SK-N-SH (cell line): ENCODE measurements around the gene CABP1. TPM values are rescaled to one million over a fixed set of nuclear protein-coding genes. Genes with fewer than 3 reads are reported as not detected.
A peak's percentile ranks its signal among the peaks of the same experiment; 100 is the strongest.

ENCODE experiments used
- CTCF ChIA-PET: fragments of 300-600, 350-600 bp; formaldehyde crosslinking; extraction: SDS; loops from one replicate; lab custom pipeline; 2021; lab: Yijun Ruan, JAX
- POLR2A ChIA-PET: fragments of 350-600 bp; sonication (Branson Sonifier 250); formaldehyde crosslinking; extraction: SDS; loops from one replicate; lab custom pipeline; 2020; ENCODE audit warnings: antibody characterized with exemption, inconsistent platforms; lab: Yijun Ruan, JAX
- DNase-seq: peaks from one replicate; pipeline ENCODE4 v3.0.0; 2012
- H2AFZ ChIP-seq: fragments of 200-600 bp; sonication (generic); 2 replicates; pipeline ENCODE4 v1.8.1; 2016; ENCODE audit warnings: antibody characterized with exemption, mild to moderate bottlenecking, low read depth
- H3F3A ChIP-seq: fragments of 200-600 bp; sonication (generic); replicated peaks from 2 replicates; pipeline ENCODE3; 2016; ENCODE audit warnings: antibody characterized with exemption, mild to moderate bottlenecking; ENCODE audit not compliant: insufficient read depth
- H3K27ac ChIP-seq, 2 experiments: fragments of 200-500 bp in 1 of 2; fragments of 200-600 bp in 1 of 2; sonication (Bioruptor generic) in 1 of 2; sonication (generic), shearing (Covaris generic) in 1 of 2; 2 replicates each; pipeline versions ENCODE4 v1.5.1 to v1.6.1; 2014 to 2016; ENCODE audit warnings: low read depth in 2 of 2, inconsistent platforms in 1 of 2, low read length in 1 of 2, mild to moderate bottlenecking in 1 of 2, mixed read lengths in 1 of 2
- H3K27me3 ChIP-seq: fragments of 200-600 bp; sonication (generic), shearing (Covaris generic); 2 replicates; pipeline ENCODE4 v1.6.1; 2016; ENCODE audit warnings: mixed run types; ENCODE audit not compliant: insufficient read depth
- H3K36me3 ChIP-seq, 2 experiments: fragments of 200-500 bp in 1 of 2; fragments of 200-600 bp in 1 of 2; sonication (Bioruptor generic) in 1 of 2; sonication (generic) in 1 of 2; replicated peaks in 1 of 2; 2 replicates each; pipeline versions ENCODE3 to v1.5.1; 2014 to 2016; ENCODE audit warnings: low read length in 1 of 2, mild to moderate bottlenecking in 1 of 2; ENCODE audit not compliant: insufficient read depth in 2 of 2, control insufficient read depth in 1 of 2
- H3K4me1 ChIP-seq, 2 experiments: fragments of 200-500 bp in 1 of 2; fragments of 200-600 bp in 1 of 2; sonication (Bioruptor generic) in 1 of 2; sonication (generic), shearing (Covaris generic) in 1 of 2; 2 replicates each; pipeline versions ENCODE4 v1.5.1 to v1.6.1; 2014 to 2016; ENCODE audit warnings: low read depth in 1 of 2, low read length in 1 of 2, mixed run types in 1 of 2; ENCODE audit not compliant: insufficient read depth in 2 of 2, control insufficient read depth in 1 of 2
- H3K4me2 ChIP-seq: fragments of 200-600 bp; sonication (generic), shearing (Covaris generic); 2 replicates; pipeline ENCODE4 v1.6.1; 2017; ENCODE audit warnings: mixed run types
- H3K4me3 ChIP-seq, 2 experiments: fragments of 200-500 bp in 1 of 2; fragments of 200-600 bp in 1 of 2; sonication (Bioruptor generic) in 1 of 2; sonication (generic), shearing (Covaris generic) in 1 of 2; 2 replicates each; pipeline versions ENCODE4 v1.5.1 to v1.8.1; 2014 to 2016; ENCODE audit warnings: low read depth in 2 of 2, inconsistent platforms in 1 of 2, low read length in 1 of 2, mild to moderate bottlenecking in 1 of 2, mixed read lengths in 1 of 2, moderate library complexity in 1 of 2
- H3K79me2 ChIP-seq: fragments of 200-600 bp; sonication (generic); 2 replicates; pipeline ENCODE4 v1.8.1; 2017; ENCODE audit warnings: mild to moderate bottlenecking; ENCODE audit not compliant: insufficient read depth
- H3K9ac ChIP-seq: fragments of 200-600 bp; sonication (generic); 2 replicates; pipeline ENCODE4 v1.6.1; 2017; ENCODE audit warnings: mixed run types
- H3K9me2 ChIP-seq: fragments of 200-600 bp; sonication (generic); 2 replicates; pipeline ENCODE4 v1.6.1; 2017; ENCODE audit warnings: mixed run types
- H3K9me3 ChIP-seq: fragments of 200-600 bp; sonication (generic); 2 replicates; pipeline ENCODE4 v1.6.1; 2017; ENCODE audit warnings: mixed run types, mild to moderate bottlenecking, moderate library complexity
- H4K20me1 ChIP-seq: fragments of 200-600 bp; sonication (generic); 2 replicates; pipeline ENCODE4 v1.6.1; 2017; ENCODE audit warnings: mild to moderate bottlenecking, mixed run types; ENCODE audit not compliant: insufficient read depth
- EZH2phosphoT487 ChIP-seq: fragments of 200-600 bp; sonication (generic); IDR thresholded peaks from 2 replicates; pipeline ENCODE4 v1.6.1; 2017; ENCODE audit warnings: low read depth, mixed run types, mild to moderate bottlenecking, antibody characterized with exemption, moderate library complexity, borderline replicate concordance
- FOSL2 ChIP-seq: IDR thresholded peaks from 2 replicates; pipeline ENCODE4 v1.4.0; 2012; ENCODE audit warnings: low read depth, mild to moderate bottlenecking, moderate library complexity, borderline replicate concordance
- FOXJ3 ChIP-seq: sonication (generic); formaldehyde crosslinking; IDR thresholded peaks from 2 replicates; pipeline ENCODE4 v1.5.1; 2020; ENCODE audit warnings: mild to moderate bottlenecking, missing genetic modification reagents
- GATA2 ChIP-seq: sonication (generic); formaldehyde crosslinking; IDR thresholded peaks from 2 replicates; pipeline ENCODE4 v1.5.0; 2020; ENCODE audit warnings: mild to moderate bottlenecking, missing genetic modification reagents
- MXI1 ChIP-seq: IDR thresholded peaks from 2 replicates; pipeline ENCODE4 v1.6.1; 2012; ENCODE audit warnings: mild to moderate bottlenecking, low read depth, low read length, improper control_type of control experiment
- NFIC ChIP-seq: IDR thresholded peaks from 2 replicates; pipeline ENCODE4 v1.4.0; 2012; ENCODE audit warnings: borderline replicate concordance
- NRF1 ChIP-seq: IDR thresholded peaks from 2 replicates; pipeline ENCODE4 v1.6.1; 2012; ENCODE audit warnings: low read depth, mild to moderate bottlenecking, low read length
- RCOR1 ChIP-seq: fragments of 150-350 bp; IDR thresholded peaks from 2 replicates; pipeline ENCODE4 v1.6.1; 2017; ENCODE audit warnings: antibody characterized with exemption, low read length
- RFX5 ChIP-seq: IDR thresholded peaks from 2 replicates; pipeline ENCODE4 v1.6.1; 2012; ENCODE audit warnings: mild to moderate bottlenecking, improper control_type of control experiment, low read length
- SMC3 ChIP-seq: IDR thresholded peaks from 2 replicates; pipeline ENCODE4 v1.6.1; 2012; ENCODE audit warnings: low read depth, low read length, improper control_type of control experiment
- TCF12 ChIP-seq: IDR thresholded peaks from 2 replicates; pipeline ENCODE4 v1.4.0; 2012
- YY1 ChIP-seq: IDR thresholded peaks from 2 replicates; pipeline ENCODE4 v1.4.0; 2012; ENCODE audit warnings: low read depth, mild to moderate bottlenecking
- ZBTB33 ChIP-seq: IDR thresholded peaks from 2 replicates; pipeline ENCODE4 v1.4.0; 2012; ENCODE audit warnings: low read depth, borderline replicate concordance
- WGBS: methylation state at CpG from one replicate; pipeline ENCODE4 v1.1.6; 2017; ENCODE audit warnings: low lambda C conversion rate; 5-methylcytosine and 5-hydroxymethylcytosine counted together
- polyA plus RNA-seq, 3 experiments: library from polyadenylated mRNA; depleted of rRNA; stranded (reverse); fragments of >200 nt; gene quantifications; 2 replicates each; pipeline ENCODE4 v1.2.3, GENCODE V29; 2012
- TF ChIP-seq, protein P1 (sequence below): fragments of 150-350 bp; IDR thresholded peaks from 2 replicates; pipeline ENCODE4 v1.6.1; 2016; ENCODE audit warnings: mild to moderate bottlenecking, low read depth, low read length

The CABP1 gene
- polyA plus RNA-seq, 1 of the 3 experiments (the other 2 are of a cell fraction): 0.08 TPM

DNA sequence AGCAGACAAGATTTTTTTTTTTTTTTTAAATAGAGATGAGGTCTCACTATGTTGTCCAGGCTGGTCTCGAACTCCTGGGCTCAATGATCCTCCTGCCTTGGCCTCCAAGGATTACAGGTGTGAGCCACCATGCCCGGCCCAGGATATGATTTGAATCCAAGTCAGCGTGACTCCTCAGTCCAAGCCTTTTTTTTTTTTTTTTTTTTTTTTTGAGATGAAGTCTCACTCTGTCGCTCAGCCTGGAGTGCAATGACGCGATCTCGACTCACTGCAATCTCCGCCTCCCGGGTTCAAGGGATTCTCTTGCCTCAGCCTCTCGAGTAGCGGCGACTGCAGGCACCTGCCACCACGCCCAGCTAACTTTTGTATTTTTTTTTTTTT is 6.9 kb downstream of the CABP1 start:
- H3K9me3 ChIP-seq: no peaks in the 10 kb centered on the region
- peaks cover 0 to 14% of the 10 kb centered on the region in 2 experiments; a peak in 1 of 4 replicates for H3K4me1 ChIP-seq
- peaks cover 4% of the 10 kb centered on the region for H3F3A ChIP-seq
- POLR2A ChIA-PET: interaction anchor here (0.5 kb wide), 2 partner anchors 329 to 356 kb away, joined by 3 read pairs; no protein-coding TSS in a partner anchor
- H3K27ac ChIP-seq: no peak overlapping the region
- TF ChIP-seq FOSL2 (no peak), RCOR1 (no peak), GATA2 (CRISPR knock-in tag) (no peak)
- TF ChIP-seq, protein P1, sequence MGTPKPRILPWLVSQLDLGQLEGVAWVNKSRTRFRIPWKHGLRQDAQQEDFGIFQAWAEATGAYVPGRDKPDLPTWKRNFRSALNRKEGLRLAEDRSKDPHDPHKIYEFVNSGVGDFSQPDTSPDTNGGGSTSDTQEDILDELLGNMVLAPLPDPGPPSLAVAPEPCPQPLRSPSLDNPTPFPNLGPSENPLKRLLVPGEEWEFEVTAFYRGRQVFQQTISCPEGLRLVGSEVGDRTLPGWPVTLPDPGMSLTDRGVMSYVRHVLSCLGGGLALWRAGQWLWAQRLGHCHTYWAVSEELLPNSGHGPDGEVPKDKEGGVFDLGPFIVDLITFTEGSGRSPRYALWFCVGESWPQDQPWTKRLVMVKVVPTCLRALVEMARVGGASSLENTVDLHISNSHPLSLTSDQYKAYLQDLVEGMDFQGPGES: no peak
- H3K9me2 ChIP-seq: no peaks in the 10 kb centered on the region
- no peak overlapping the region for H3K4me2 ChIP-seq
- no peaks in the 10 kb centered on the region for H4K20me1 ChIP-seq
- no peak for DNase-seq
- no peak overlapping the region for H3K9ac ChIP-seq
- peaks cover 32% of the 10 kb centered on the region for H3K27me3 ChIP-seq
- CTCF ChIA-PET: interaction anchor here (0.8 to 8.0 kb wide), 30 partner anchors 11 to 335 kb away, joined by 3 to 101 read pairs (median 5); partner anchors contain the start of genes ACADS, POP5 and UNC119B
- no peak overlapping the region for H3K4me3 ChIP-seq
- no peaks in the 10 kb centered on the region for H3K79me2 ChIP-seq
- WGBS: 83% methylated on average over 13 of the region's 13 CpGs
- no peak overlapping the region for H2AFZ ChIP-seq
- H3K36me3 ChIP-seq: no peaks in the 10 kb centered on the region

DNA sequence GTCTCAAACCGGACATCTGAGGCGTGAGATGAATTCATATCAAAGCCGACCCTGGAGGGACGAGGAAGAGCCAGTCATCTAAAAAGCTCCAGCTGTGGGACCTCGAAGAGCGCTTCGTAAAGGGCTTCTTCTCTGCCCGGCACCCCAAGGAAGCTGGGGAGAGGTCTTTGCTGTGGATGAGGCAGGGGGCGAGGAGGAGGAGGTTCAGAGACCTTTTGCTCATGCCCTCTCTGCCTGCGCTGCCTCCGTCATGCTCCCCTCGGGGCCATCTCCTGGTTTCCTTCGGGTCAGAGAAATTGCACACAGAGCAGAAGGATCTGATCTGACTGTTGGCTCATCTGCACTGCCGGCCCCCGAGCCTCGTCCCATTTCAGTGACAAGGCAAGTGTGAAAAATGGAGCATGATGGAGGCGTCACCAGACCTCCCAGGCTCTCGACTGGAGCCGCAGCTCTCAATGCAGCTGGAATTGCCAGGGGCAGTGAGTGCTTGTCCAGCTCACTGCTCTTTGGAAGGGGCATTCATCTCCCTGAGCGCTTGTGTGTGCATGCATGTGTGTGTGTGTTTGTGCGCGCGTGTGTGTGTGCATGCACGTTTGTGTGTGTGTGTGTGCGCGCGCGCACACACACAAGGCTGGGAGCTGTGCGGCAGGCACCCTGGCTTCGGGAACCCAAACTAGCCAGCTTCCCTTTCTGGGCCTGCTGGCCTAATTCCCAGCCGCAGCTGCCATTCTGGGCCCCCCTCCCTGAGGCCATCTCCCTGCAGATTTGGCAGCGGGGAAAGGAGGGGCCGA is 9.2 kb downstream of the CABP1 start:
- Histone ChIP-seq H3K9ac (no peak overlapping the region), H4K20me1 (no peaks in the 10 kb centered on the region), H3F3A (peaks cover 4% of the 10 kb centered on the region), H2AFZ (peak overlapping the region; percentile 96), H3K9me2 (no peaks in the 10 kb centered on the region), H3K27me3 (peaks cover 10% of the 10 kb centered on the region; the same call in 1 of the 2 replicates), H3K79me2 (no peaks in the 10 kb centered on the region), H3K4me3 (peak overlapping the region; percentile 44 to 66; a peak in 3 of 4 replicates), H3K36me3 (no peaks in the 10 kb centered on the region), H3K4me2 (peak overlapping the region; percentile 83), H3K4me1 (peaks cover 0 to 14% of the 10 kb centered on the region in 2 experiments; a peak in 1 of 4 replicates), H3K9me3 (no peaks in the 10 kb centered on the region), H3K27ac (no peak overlapping the region)
- CTCF ChIA-PET: interaction anchor here (0.6 to 8.0 kb wide), 46 partner anchors 9 to 466 kb away, joined by 3 to 101 read pairs (median 5); partner anchors contain the start of genes ACADS, CABP1, MLEC and POP5
- POLR2A ChIA-PET: interaction anchor here (0.8 to 1.4 kb wide), 4 partner anchors 37 to 358 kb away, joined by 4 to 6 read pairs (median 4); partner anchors contain the start of genes MLEC, RNU4-2 and UNC119B
- WGBS: 24% methylated on average over 21 of the region's 33 CpGs
- TF ChIP-seq RFX5: 0 out of 2 replicates have a peak, but pooled peaks have one; percentile 13
- no peak for TF ChIP-seq YY1
- DNase-seq: peak; percentile 78

DNA sequence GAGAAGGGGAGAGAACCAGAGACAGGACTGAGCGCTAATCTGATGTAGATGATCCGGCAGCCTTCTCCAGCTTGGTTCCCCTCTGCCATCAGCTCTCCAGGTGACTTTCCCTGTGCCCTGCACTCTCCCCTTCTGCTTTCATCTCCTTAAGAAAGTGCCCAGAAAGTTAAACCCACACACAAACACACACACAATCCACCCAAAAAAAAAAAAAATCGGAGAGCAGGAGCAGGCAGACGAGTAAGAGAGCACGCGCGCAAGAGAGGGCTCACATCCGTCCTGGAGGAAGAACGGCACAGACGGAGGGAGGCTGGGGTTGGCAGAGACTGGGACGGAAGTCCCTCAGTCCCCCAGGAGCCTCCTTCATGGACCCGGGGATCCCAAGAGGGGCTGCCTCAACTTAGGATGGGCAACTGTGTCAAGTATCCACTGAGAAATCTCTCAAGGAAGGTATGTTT is 9.8 kb downstream of the CABP1 start:
- POLR2A ChIA-PET: interaction anchor here (0.8 to 1.4 kb wide), 3 partner anchors 36 to 358 kb away, joined by 4 to 6 read pairs (median 4); partner anchors contain the start of genes MLEC, RNU4-2 and UNC119B
- H2AFZ ChIP-seq: no peak overlapping the region
- CTCF ChIA-PET: interaction anchor here (0.8 to 8.0 kb wide), 26 partner anchors 8 to 333 kb away, joined by 3 to 101 read pairs (median 13); partner anchors contain the start of genes CABP1, MLEC, POP5 and UNC119B
- H3F3A ChIP-seq: peaks cover 4% of the 10 kb centered on the region
- H3K4me3 ChIP-seq: no peak overlapping the region; a peak in 1 of 4 replicates
- DNase-seq: no peak
- no peak overlapping the region for H3K4me2 ChIP-seq
- H3K4me1 ChIP-seq: peaks cover 0 to 14% of the 10 kb centered on the region in 2 experiments; a peak in 1 of 4 replicates
- no peak overlapping the region for H3K27ac ChIP-seq
- no peak overlapping the region for H3K9ac ChIP-seq
- no peaks in the 10 kb centered on the region for H4K20me1 ChIP-seq
- H3K27me3 ChIP-seq: peaks cover 4% of the 10 kb centered on the region; the same call in 1 of the 2 replicates
- no peaks in the 10 kb centered on the region for H3K9me2 ChIP-seq
- WGBS: 79% methylated on average over 12 of the region's 12 CpGs
- H3K9me3 ChIP-seq: no peaks in the 10 kb centered on the region
- no peaks in the 10 kb centered on the region for H3K79me2 ChIP-seq
- H3K36me3 ChIP-seq: no peaks in the 10 kb centered on the region
- TF ChIP-seq TCF12 (no peak), ZBTB33 (no peak), NRF1 (no peak), FOXJ3 (CRISPR knock-in tag) (no peak), MXI1 (no peak), GATA2 (CRISPR knock-in tag) (no peak), EZH2phosphoT487 (no peak), NFIC (no peak), SMC3 (no peak)
